Panc1 (cell line): ENCODE results near the gene ASPM. TPM values are rescaled to one million over a fixed set of nuclear protein-coding genes. Genes with fewer than 3 reads are reported as not detected.

ENCODE experiments used
- ATAC-seq: fragments of 200-7000 bp; cut with Tn5 transposase; 2 replicates; pipeline ENCODE4 v1.9.1; 2020; ENCODE audit warnings: mild to moderate bottlenecking, moderate library complexity
- BruUV-seq: library from RNA; stranded (reverse); fragments of 400-500 nt; replicated peaks from 2 replicates; lab custom pipeline; 2021; lab: Mats Ljungman, UMichigan
- CTCF ChIA-PET: fragments of 300-600 bp; sonication (Branson Sonifier 250); formaldehyde crosslinking; loops from one replicate; lab custom pipeline; 2022; ENCODE audit warnings: antibody characterized with exemption; lab: Charles Lee
- POLR2A ChIA-PET: fragments of 300-600 bp; sonication (Branson Sonifier 250); formaldehyde crosslinking; loops from one replicate; lab custom pipeline; 2022; ENCODE audit warnings: antibody characterized with exemption; lab: Charles Lee
- DNase-seq: peaks from one replicate; pipeline ENCODE4 v3.0.0-alpha.2; 2010; ENCODE audit warnings: low read depth, low spot score
- H3K27ac ChIP-seq: 2 replicates; pipeline ENCODE4 v1.5.1; 2011; ENCODE audit warnings: mild to moderate bottlenecking, low read length, inconsistent platforms
- H3K27me3 ChIP-seq: fragments of 200-500 bp; sonication (Bioruptor generic); 2 replicates; pipeline ENCODE4 v1.6.0; 2014; ENCODE audit warnings: low read length, inconsistent platforms; ENCODE audit not compliant: control insufficient read depth, insufficient read depth
- H3K36me3 ChIP-seq: fragments of 200-500 bp; sonication (Bioruptor generic); 2 replicates; pipeline ENCODE4 v1.5.1; 2014; ENCODE audit warnings: inconsistent platforms, mild to moderate bottlenecking, low read length, moderate library complexity; ENCODE audit not compliant: control insufficient read depth, insufficient read depth
- H3K4me1 ChIP-seq: 2 replicates; pipeline ENCODE4 v1.5.1; 2011; ENCODE audit warnings: inconsistent platforms, mild to moderate bottlenecking, low read length, moderate library complexity; ENCODE audit not compliant: control insufficient read depth, insufficient read depth
- H3K4me3 ChIP-seq, 2 experiments: 2 replicates each; pipeline ENCODE4 v1.5.1; 2011 to 2012; ENCODE audit warnings: low read depth in 2 of 2, low read length in 2 of 2, mild to moderate bottlenecking in 2 of 2, inconsistent platforms in 1 of 2, moderate library complexity in 1 of 2
- H3K9me3 ChIP-seq: fragments of 200-500 bp; sonication (Bioruptor generic); 2 replicates; pipeline ENCODE4 v1.5.1; 2014; ENCODE audit warnings: low read depth, mild to moderate bottlenecking, inconsistent platforms, low read length, moderate library complexity; ENCODE audit not compliant: control insufficient read depth, insufficient read depth
- CTCF ChIP-seq: fragments of 450-650 bp; IDR thresholded peaks from 2 replicates; pipeline ENCODE4 v1.5.1; 2017; ENCODE audit warnings: mild to moderate bottlenecking
- POLR2AphosphoS5 ChIP-seq: IDR thresholded peaks from 2 replicates; pipeline ENCODE4 v1.6.1; 2012; ENCODE audit warnings: mild to moderate bottlenecking, low read depth, low read length, moderate library complexity
- REST ChIP-seq, 2 experiments: IDR thresholded peaks; 2 replicates each; pipeline ENCODE4 v1.6.1; 2011 to 2012; ENCODE audit warnings: low read depth in 2 of 2, control low read depth in 1 of 2, low read length in 1 of 2, mild to moderate bottlenecking in 1 of 2, moderate library complexity in 1 of 2; ENCODE audit not compliant: insufficient read depth in 1 of 2
- SIN3A ChIP-seq: IDR thresholded peaks from 2 replicates; pipeline ENCODE4 v1.6.1; 2012; ENCODE audit warnings: low read depth, mild to moderate bottlenecking, low read length, moderate library complexity, borderline replicate concordance; ENCODE audit not compliant: insufficient read depth
- TCF7L2 ChIP-seq: IDR thresholded peaks from 2 replicates; pipeline ENCODE4 v1.6.1; 2011; ENCODE audit warnings: mild to moderate bottlenecking, low read depth, low read length, inconsistent platforms
- in situ Hi-C: cut with HindIII; loops from 2 replicates; pipeline ENCODE4 v1.10.0; 2016; ENCODE audit warnings: low sequenced_read_pairs, low pct_unique_long_range_greater_than_20kb
- intact Hi-C: fragments of 100-400 bp; cut with micrococcal nuclease; formaldehyde crosslinking; loops from one replicate; pipeline ENCODE4 v1.10.0; 2022; ENCODE audit not compliant: unreplicated experiment
- total RNA-seq: library from RNA; stranded (reverse); gene quantifications from one replicate; pipeline ENCODE4 v1.2.1, GENCODE V29; 2021; ENCODE audit not compliant: unreplicated experiment

The ASPM gene
- total RNA-seq, 1 experiment from 2014 or later: 26.9 TPM

GRCh38 chr1:197170538-197170937 is 24.1 kb upstream of the ASPM start:
- POLR2A ChIA-PET: no interaction called here
- no TSS peak for BruUV-seq
- intact Hi-C loops (no loop called here), in situ Hi-C loops (no loop called here)
- Histone ChIP-seq H3K36me3 (peaks cover 16% of the 10 kb centered on the region), H3K27me3 (no peaks in the 10 kb centered on the region), H3K27ac (no peak overlapping the region), H3K9me3 (no peaks in the 10 kb centered on the region), H3K4me1 (no peaks in the 10 kb centered on the region; the same call in 1 of the 2 replicates), H3K4me3 (no peak overlapping the region)
- no peak for ATAC-seq
- TF ChIP-seq REST (IDR thresholded peaks at IDR 0.05; ENCODE audit: insufficient read depth in 1 of 2, low read depth in 2 of 2, low read length in 1 of 2) (no peak), CTCF (no peak), TCF7L2 (no peak), SIN3A (no peak), POLR2AphosphoS5 (no peak)
- no peak for DNase-seq
- CTCF ChIA-PET: no interaction called here

- intact Hi-C loops (no loop called here), in situ Hi-C loops (no loop called here)
- Histone ChIP-seq H3K27me3 (no peaks in the 10 kb centered on the region), H3K4me1 (no peaks in the 10 kb centered on the region), H3K9me3 (no peaks in the 10 kb centered on the region), H3K36me3 (peaks cover 6% of the 10 kb centered on the region; the same call in 1 of the 2 replicates), H3K27ac (no peak overlapping the region), H3K4me3 (no peak overlapping the region)
- ChIA-PET POLR2A (no interaction called here), CTCF (no interaction called here)
- no peak for TF ChIP-seq REST (IDR thresholded peaks at IDR 0.05; ENCODE audit: insufficient read depth in 1 of 2, low read depth in 2 of 2, low read length in 1 of 2)
- no TSS peak for BruUV-seq
- ATAC-seq (no peak), DNase-seq (no peak)
Measured at GRCh38 chr1:197159461-197159860, 13.0 kb upstream of the ASPM start.
